ENCODE data around the gene NKD2. TPM values are rescaled to one million over a fixed set of nuclear protein-coding genes. Genes with fewer than 3 reads are reported as not detected.
"Not testable (repeated sequence)": the region's sequence is repeated elsewhere in the genome, so short reads cannot be mapped to it uniquely, and the experiment has no call there.

Gene NKD2
- total RNA-seq, 1 experiment from 2014 or later: 5.0 TPM

DNA sequence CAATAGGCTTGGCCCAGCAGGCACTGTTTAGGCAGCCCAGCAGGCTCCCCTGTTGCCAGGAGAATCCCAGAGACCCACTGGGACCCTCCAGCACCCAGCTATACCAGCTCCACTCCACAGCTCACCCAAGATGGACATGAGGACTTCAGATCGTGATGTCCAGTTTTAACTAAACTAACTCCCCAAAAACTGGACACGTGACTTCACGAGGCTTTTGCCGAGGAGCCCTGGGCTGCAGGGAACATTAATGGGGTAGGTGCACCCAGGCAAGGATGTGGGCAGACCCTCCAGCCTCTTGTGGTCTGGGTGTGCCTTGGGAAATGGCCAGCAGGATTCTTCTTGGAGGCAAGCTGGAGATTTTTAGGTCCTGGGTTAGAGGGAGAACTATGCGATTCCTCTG lies 8.9 kb upstream of the NKD2 start:
- DNase-seq (ENCODE audit: extremely low read depth, low read depth): no peak

DNA sequence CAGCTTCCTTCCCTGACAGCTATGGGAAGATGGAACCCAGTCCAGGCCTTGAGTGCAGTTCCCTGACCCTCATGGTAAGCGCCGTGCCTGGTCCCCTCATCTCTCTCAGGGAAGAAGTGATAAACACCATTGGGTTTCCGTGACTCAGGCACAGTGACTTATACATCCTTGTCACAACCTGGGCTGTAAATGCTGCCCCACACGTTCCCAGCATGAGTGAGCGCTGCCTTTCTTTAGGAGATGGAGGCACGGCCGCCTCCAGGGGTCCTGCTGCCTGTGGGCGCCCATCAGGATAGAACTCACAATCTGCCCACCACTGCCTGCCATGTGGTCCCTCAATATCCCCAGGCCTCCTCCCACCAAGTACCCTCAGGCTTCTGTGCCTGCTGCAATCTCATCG lies 8.3 kb upstream of the NKD2 start:
- DNase-seq (ENCODE audit: extremely low read depth, low read depth): no peak

DNA sequence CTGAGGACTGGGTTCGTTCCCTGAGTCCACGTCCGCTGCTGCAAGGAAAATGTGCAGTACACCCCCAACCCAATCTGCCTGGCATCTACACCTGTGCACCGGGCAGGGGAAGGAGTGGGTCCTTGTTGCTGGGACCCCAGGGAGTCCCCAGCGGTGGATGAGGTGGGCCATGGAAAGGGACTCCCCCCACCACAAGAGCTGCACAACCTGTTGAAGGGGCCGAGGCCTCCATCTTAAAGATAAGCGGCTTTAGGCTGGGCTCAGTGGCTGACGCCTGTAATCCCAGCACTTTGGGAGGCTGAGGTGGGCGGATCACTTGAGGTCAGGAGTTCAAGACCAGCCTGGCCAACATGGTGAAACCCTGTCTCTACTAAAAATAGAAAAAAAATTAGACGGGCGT lies 7.8 kb upstream of the NKD2 start:
- not testable (repeated sequence) for DNase-seq (ENCODE audit: extremely low read depth, low read depth)

DNA sequence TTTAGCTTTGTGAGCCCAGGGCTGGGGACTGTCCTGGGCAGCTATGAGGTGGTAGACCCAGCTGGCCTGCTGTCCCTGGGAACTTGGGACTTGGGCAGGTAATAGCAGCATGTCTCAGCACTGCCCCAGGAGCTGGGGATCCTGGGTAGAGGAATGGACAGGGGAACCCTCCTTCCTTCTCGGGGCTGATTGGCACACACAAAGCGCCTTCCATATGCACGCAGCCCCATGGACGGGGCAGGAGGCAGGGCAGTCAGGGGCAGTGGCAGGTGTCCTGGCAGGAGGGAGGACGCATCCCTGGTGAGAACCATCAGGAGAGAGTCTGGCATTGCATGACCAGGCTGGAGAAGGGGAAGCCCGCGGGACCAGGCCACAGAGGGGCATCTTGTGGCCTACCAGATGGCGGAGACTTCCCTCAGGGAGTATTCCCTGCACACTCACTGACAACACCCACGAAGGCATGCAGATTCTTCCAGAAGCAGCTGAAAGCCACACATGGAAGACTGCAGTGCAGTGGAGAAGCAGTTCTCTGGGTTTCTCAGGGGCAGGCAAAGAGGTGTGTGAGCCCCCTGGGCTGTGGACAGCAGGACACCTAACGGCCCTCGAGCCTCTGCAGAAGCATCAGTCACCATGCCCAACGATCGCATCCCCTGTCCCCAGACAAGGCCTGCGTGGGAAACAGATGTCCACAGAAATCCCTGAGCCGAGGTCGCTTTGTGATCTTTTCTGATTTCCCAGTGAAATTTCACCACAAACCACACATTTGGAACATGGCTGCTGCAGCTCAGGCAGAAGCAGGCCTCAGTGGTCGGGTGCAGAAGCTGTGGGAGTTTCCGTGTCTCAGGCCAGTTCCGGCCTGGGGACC lies 7.0 kb upstream of the NKD2 start:
- no peak for DNase-seq (ENCODE audit: extremely low read depth, low read depth)

DNA sequence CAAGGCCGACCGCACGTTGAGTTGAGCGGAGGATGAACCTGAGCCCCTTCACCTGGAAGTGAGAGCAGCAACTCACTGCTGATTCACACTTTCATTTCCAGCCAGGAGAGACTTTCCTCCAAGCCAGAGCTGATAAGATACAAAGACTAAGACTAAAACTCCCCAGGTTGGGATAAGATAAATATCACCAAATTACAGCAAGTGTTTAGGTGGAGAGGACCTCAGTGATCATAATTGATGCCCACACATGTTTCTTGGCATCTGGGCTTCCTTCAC lies 6.4 kb upstream of the NKD2 start:
- DNase-seq (ENCODE audit: extremely low read depth, low read depth): no peak

DNA sequence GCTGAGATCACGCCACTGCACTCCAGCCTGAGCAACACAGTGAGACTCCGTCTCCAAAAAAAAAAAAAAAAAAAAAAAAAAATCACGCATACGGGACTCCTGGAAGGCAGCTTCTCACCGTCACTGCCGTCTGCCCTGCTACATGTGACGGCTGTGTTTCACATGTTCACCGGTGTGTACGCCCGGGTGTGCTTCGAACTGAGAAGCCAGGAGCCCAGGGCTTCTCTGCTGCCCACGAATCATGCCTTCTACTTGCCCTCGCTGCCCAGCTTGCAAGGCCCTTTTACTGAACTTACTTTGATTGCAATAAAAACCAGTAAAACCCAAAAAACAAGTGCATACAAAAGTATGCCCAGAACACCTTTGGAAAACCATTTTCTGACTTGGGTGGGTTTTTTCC lies 5.8 kb upstream of the NKD2 start:
- DNase-seq (ENCODE audit: extremely low read depth, low read depth): no peak

DNA sequence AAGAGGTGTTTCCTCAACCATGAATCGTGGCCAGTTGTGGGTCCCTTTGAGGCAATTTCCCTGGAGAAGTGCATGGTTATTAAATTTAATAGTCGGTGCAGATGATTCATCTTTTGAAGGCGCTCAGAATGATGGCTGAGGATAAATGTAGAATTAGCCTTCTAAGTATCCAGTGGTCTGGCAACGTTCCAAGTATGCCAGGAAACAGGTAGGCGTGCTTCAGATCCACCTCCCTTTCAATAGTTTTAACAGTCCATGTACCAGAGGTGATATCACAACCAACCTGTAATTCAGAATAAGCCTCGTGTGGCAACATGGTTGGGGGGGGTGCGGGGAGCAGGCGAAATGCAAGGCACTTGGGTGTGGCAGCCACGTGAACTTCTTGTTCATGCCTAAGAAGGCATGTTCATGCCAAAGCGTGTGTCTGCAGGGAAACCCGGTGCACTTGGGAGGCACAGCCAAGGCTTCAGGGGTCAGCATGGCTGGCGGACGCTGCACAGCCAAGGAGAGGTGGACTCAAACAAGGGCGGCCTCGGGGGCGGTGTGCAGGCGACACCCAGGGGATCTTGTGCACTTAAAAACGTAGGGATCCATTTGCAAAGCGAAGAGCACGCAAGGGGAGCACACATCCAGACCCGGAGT lies 5.2 kb upstream of the NKD2 start:
- DNase-seq (ENCODE audit: extremely low read depth, low read depth): no peak

DNA sequence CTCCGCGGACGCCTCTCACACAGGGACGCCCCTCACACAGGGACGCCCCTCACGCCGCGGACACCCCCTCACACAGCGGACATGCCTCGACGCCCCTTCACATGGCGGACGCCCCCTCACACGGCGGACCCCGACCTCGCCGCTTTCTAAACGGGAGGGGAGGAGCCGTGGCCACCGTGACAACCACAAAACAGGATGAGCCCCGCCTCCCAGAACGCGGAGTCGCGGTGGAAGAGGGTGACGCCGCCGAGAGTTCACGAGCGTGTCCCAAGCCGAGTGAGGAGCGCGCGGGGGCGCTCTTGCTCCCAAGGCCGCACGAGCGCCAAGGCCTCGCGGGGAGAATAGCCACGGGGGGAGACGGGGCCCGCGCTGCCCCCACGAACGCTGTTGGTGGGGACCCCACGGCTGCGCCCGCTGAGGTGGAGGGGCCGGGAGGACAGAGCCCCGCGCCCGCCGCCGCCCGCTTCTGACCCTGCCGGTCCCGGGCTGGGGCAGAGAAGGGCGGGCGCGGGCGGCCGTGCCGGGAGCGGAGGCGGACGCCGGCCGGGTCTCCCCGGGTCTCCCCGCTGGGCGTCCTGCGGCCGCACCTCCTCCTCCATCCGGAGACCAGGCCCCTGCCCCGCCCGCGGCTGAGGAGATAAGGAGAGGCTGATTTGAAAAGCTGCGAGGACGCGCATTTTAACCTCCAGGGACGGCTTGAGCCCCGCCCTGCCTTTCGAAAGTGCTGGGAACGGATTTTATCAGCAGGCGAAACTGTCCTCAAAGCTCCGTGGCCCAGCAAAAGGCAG lies 3.9 kb upstream of the NKD2 start:
- peak; percentile 59 for DNase-seq (ENCODE audit: extremely low read depth, low read depth)

DNA sequence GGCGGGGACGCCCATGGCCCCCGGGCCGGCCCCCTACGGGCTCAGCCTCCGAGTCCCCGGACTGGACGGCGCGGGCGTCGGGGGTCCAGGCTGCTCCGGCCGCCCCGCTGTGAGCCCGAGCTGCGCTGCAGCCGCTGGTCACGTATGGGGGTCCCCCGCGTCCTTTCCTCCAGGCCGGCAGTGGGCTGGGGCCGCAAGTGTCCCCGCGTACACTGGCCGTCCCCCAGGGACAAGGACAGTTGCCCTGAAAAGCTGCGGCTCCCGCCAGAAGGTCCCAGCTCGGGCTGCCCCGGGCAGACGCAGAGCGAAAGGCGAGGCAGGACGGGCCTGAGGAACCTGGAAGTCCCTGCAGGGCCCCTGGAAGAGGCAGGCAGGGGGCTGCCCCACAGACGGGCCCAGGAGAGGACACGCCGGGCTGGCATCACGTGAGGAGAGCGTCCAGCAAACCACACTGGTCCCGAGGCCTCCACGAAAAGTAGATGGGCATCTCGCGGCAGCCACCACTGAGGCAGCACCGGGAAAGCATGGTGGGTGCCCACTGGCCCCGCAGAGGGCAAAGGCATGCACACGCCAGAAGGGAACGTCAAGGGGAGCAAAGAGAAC lies 3.3 kb upstream of the NKD2 start:
- DNase-seq (ENCODE audit: extremely low read depth, low read depth): no peak

DNA sequence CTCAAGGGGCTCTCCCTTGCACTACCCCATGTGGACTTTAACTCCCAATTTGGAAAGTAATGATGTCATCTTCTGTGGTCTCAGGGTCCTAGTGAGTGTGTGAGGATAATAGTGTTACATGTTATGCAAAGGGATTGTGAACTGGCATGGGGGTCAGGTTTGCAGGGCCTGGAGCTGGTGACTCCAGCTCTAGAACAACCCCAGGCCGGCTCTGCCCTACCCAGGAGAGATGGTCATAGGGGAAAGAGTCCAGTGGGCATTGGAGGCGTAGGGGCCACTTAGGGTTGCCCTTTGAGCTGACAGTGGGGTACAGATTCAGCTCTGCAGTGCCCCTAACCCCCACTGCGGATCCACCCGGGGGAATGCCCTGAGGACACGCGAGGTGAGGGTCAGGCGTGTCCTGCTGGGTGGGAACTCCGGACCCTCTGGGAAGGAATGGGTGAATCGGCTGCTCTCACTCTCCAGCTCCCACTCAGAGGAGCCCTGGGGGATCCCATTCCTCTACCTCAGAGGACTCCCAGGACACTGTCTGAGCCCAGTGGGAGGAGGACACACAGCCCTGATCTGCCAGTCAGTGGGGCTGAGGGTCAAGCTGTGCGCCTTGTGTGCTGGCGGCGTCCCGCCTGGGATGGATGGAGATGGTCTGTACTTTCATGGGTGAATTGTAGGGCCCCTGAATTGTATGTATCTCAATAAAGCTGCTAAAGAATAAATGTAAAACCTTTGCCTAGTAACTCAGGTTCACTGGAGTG lies 2.5 kb upstream of the NKD2 start:
- no peak for DNase-seq (ENCODE audit: extremely low read depth, low read depth)

DNA sequence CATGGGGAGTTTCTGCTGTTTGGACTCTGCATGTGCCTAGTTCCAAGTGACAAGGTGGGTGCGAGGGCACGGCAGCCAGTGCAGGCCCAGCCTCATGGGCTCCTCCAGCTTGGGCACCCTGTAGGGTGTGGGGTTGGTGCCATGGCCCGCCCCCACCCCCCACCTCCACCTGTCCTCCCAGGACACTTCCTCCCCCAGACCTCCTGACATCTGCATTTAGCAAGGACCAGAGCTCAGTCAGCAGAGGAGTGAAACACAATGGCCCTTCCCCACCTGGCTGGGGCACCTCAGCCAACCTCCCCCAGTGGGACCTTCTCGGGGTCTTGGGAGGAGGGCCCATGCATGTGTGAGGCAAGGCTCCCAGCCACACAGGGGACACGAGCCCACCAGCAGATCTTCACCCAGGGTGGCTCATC lies 1.9 kb upstream of the NKD2 start:
- no peak for DNase-seq (ENCODE audit: extremely low read depth, low read depth)

DNA sequence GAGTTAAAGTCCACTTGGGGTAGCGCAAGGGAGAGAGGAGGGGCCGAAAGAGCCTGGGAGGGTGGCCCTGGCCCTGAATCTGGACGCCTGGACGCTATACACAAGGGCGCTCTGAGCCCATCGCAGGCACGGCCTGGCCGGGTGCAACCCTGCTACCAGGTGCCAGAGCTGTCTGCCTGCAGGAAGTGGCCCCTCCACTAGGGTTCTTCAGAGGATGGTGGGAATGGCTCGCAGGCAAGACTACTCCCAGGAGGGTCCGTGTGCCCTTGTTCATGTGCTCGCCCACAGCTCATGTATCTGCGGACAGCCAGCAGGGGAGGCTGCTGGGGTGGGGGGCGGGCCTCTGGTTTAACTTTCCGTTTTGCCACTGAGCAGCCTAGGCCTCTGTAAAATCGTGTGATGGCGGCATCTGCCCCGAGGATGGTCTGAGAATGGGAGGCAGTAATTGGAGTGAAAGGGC lies 1.4 kb upstream of the NKD2 start:
- DNase-seq (ENCODE audit: extremely low read depth, low read depth): no peak

DNA sequence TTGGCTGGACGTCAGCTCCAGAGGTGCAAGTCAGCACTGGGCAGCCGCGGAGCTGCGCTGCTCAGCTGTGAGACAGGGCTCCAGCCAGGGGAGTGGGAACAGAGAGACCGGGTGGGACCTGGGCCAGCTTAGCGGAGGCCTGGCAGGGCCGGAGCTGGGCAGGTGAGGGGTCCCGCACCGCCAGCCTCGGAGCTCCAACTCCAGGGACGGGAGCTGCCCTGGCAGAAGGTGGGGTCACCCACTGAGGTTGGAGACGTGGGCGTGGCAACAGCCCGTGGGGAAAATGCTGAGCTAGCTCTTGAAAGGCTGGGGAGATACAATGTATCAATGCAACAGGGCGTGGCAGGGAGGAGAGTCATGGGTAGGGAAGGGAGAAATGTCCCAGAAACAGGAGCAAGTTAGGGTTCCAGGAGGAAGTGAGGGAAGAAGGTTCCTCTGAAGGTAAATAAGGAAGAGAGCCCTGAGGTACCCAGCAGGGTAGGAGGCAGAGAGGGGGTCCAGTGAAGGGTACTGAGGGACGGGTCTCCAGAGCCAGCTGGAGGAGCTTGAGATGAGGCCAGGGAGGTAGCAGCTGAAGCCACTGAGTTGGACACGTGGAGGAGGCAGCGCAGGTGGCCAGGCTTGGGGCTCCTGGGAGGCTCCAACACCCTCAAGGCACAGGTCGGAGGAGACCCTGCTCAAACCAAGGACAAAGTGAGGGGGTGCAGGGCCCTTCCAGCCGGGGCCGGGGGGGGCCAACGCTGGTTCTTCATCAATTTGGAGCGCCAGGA lies 736 bp upstream of the NKD2 start:
- no peak for DNase-seq (ENCODE audit: extremely low read depth, low read depth)

DNA sequence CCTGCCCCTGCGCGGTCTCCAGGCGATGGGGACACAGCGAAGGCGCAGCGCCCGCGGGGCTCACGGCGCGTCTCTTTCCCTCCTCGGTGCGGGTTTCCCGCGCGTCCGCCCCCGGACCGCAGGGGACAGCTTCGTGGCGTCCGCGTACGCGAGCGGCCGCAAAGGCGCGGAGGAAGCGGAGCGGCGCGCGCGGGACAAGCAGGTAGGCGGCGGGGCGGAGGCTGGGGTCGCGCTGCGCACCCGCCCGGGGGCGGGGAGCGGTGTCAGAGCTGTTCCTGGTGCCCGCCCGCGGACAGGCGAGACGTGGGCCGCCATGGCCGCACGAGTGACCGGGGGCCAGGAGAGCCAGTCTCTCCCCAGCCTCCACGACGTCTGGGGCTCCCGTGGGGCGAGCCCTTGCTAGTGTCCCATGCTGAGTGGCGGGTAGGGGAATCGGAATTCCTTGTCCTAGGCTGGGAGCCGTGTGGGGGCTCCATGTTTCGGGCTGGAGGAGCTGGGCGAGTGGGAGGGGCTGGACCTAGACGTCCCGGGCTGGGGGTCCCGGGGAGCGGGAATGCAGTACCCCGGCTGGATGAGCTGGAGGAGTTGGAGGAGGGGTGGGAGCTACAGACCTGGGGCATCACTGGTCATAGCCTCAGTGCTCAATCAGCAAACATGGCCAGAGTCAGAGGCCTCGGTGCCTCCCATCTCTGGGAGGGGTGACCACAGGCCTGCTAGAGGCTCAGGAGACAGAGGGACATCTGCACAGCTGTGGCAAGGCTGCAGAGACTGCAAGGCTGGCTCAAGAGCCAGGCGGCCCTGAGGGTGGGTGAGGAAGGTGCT lies 968 bp downstream of the NKD2 start:
- DNase-seq (ENCODE audit: extremely low read depth, low read depth): no peak

DNA sequence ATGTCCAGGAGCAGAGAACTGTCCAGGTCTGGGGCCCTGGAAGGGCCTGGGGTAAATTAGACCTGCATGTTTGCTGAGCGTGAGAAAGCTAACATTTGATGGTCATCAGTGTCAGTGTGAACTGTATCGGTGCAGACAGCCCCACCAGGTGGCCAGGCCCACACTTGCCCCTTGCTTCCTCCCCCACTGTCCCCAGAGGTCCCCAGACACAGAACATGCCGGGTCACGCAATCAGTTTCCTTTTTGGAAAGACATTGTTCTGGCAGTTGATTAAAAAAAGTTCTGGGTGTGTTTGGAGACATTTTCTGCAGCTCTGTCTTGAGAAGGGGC lies 1.5 kb downstream of the NKD2 start:
- DNase-seq (ENCODE audit: extremely low read depth, low read depth): no peak

DNA sequence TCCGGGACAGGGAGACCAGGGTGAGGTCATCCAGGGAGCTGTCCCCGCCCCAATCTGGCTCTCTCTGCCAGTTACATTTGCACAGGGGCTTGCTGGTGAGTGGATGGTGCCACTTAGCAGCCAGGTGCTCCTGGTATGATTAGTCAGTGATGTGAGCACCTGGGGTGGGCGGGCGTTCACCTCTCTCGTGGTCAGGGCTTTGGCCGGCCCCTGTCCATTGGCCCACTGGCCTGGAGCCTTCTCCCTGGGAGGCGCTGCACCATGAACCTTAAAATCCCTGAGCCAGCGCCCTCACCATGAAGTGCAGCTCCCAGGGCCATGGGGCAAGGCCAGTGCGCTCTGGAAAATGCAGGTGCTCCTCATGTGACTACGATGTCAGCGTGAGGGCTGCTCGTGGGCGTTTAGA lies 2.0 kb downstream of the NKD2 start:
- DNase-seq (ENCODE audit: extremely low read depth, low read depth): no peak

DNA sequence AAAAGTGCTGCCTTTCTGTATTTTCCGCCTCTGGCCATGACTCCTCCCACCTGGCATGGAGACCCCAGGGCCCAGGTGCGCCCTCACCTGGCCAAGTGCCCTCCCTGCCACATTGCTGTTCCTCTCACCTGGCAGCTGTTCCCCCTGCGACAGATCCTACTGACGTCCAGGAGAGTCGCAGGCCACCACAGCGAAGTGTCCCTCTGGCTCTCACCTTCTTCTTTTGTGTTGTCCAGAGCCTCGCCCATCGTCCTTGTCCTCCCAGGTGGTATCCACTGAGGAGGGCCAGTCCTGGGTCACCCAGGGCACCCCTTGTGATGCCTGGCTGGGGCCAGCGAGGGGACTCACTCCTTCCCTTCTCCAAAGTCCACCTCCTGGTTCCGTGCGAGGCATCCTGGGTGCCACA lies 2.6 kb downstream of the NKD2 start:
- no peak for DNase-seq (ENCODE audit: extremely low read depth, low read depth)

DNA sequence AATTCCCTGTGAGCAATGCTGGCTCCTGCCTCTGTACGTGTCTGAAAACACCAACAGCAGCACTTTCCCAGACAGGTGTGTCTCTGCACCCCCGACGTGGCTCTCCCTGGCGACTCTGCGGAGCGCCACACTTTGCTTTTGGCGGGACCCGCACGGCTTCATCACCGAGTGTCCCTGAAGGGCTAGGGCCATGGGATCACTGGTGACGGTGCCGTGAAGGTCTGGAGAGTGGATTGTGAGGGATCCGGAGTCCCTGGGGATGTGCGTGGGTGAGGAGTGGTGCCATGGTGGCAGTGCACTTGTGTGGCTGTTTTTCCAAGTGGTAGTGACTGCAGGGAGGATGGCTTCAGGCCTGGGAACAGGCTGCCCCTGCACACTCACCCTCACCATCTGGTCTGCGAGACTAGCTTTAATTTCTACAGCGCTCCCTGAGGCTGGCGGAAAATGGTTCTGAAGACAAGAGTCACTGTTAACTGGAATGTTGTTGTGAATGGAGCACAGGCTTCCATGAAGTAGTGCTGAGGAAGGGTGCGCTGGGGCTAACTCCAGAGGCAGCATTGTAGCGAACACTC lies 3.2 kb downstream of the NKD2 start:
- DNase-seq (ENCODE audit: extremely low read depth, low read depth): no peak
